HepG2 (cell line): ENCODE data around the gene PTPRU.

Experiments used
- ATF6 ChIP-seq: sonication (generic); formaldehyde crosslinking; conservative IDR thresholded peaks from 2 replicates; pipeline ENCODE4 v1.4.0; 2020; ENCODE audit warnings: missing genetic modification reagents
- CTCF ChIP-seq: sonication (generic); formaldehyde crosslinking; IDR thresholded peaks from 2 replicates; pipeline ENCODE4 v1.5.0; 2020; ENCODE audit warnings: mild to moderate bottlenecking, missing genetic modification reagents, moderate library complexity
- ISX ChIP-seq: sonication (generic); formaldehyde crosslinking; conservative IDR thresholded peaks from 2 replicates; pipeline ENCODE4 v1.5.0; 2020; ENCODE audit warnings: missing genetic modification reagents
- KLF9 ChIP-seq: IDR thresholded peaks from 2 replicates; pipeline ENCODE4 v1.6.1; 2016; ENCODE audit warnings: low read depth
- MAZ ChIP-seq, 2 experiments: sonication (generic) in 1 of 2; formaldehyde crosslinking in 1 of 2; IDR thresholded peaks; 2 replicates each; pipeline versions ENCODE4 v1.5.0 to v1.6.1; 2012 to 2020; ENCODE audit warnings: low read depth in 2 of 2, mild to moderate bottlenecking in 2 of 2, borderline replicate concordance in 1 of 2, improper control_type of control experiment in 1 of 2, low read length in 1 of 2, missing genetic modification reagents in 1 of 2, moderate library complexity in 1 of 2
- NCOR1 ChIP-seq: fragments of 200-600 bp; sonication (generic); IDR thresholded peaks from 2 replicates; pipeline ENCODE4 v1.7.0; 2017; ENCODE audit warnings: antibody characterized with exemption, low read length, borderline replicate concordance
- POLR2AphosphoS5 ChIP-seq: IDR thresholded peaks from 2 replicates; pipeline ENCODE4 v1.6.1; 2012; ENCODE audit warnings: low read depth, low read length
- RFX5 ChIP-seq: IDR thresholded peaks from 2 replicates; pipeline ENCODE4 v1.6.1; 2011; ENCODE audit warnings: low read depth, low read length, improper control_type of control experiment
- XRCC5 ChIP-seq: fragments of 200-400 bp; formaldehyde crosslinking; optimal IDR thresholded peaks from 2 replicates; pipeline ENCODE3; 2017; ENCODE audit warnings: mild to moderate bottlenecking, low read length
- ZNF660 ChIP-seq: sonication (generic); formaldehyde crosslinking; IDR thresholded peaks from 2 replicates; pipeline ENCODE4 v1.5.1; 2020; ENCODE audit warnings: mild to moderate bottlenecking, low read depth, missing genetic modification reagents, borderline replicate concordance

- TF ChIP-seq ZNF660 (CRISPR knock-in tag) (no peak), KLF9 (CRISPR knock-in tag) (no peak), XRCC5 (no peak), ISX (CRISPR knock-in tag) (no peak), CTCF (CRISPR knock-in tag) (no peak), POLR2AphosphoS5 (no peak), MAZ (IDR thresholded peaks at IDR 0.05; ENCODE audit: borderline replicate concordance, low read depth, low read length) (no peak), MAZ (CRISPR knock-in tag; IDR thresholded peaks at IDR 0.05; ENCODE audit: low read depth) (no peak), RFX5 (no peak), NCOR1 (no peak), ATF6 (no peak)
These were observed 3.9 kb upstream of the PTPRU start for GRCh38 chr1:29232387-29232786.
